ENCODE results near the gene ACBD6. TPM values are rescaled to one million over a fixed set of nuclear protein-coding genes. Genes with fewer than 3 reads are reported as not detected.

ACBD6 gene
- total RNA-seq, 1 donor from 2014 or later, result 49.1 TPM

DNA sequence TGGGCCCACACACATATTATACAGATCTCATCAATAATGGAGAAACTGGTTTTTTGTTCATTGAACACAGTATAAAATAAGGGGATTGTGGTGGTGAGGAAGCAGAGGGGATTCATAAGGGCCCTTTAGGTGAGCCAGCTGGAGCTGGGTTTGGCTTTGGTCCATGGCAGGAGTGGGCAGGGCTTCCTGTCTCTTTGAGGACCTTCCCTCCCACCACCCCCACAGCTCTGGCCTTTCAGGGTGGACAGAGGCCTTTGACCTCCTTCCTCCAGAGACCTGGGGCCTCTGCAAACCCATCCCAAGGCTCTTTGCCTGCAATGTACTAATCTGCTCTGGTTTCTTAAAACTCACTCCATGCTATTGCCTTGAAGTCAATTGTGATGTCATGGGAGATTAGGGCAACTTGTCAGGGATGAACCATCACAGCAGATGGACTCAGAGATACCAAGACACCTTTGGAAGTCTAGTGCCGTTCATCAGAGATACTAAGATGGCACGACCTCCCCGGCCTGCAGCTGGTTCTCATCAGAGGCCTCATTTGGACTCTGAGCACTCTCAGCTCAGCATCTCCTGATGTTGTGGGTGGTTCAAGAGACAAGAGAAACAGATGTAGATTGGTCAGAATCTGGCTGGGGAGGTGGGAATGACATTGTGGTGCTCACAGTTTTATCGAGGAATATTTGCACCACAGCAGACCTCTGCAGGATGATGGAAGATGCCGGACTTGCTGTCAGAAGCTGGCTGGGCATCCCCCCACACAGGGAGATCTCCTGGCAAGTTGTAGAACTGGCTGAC lies 234.4 kb downstream of the ACBD6 start:
- H3K9me3 Mint-ChIP-seq, result no peaks in the 10 kb centered on the region
- peaks cover 5% of the 10 kb centered on the region for H3K36me3 Mint-ChIP-seq
- H3K4me3 Mint-ChIP-seq, result no peak overlapping the region
- H3K27me3 Mint-ChIP-seq, result peaks cover 5% of the 10 kb centered on the region
- H3K4me1 Mint-ChIP-seq (ENCODE audit: unreplicated experiment), result peaks cover 30% of the 10 kb centered on the region
- H3K27ac Mint-ChIP-seq, result peak overlapping the region; percentile 38
- no peak for TF ChIP-seq CTCF (conservative IDR thresholded peaks at IDR 0.05)
- DNase-seq (ENCODE audit: extremely low spot score, unreplicated experiment), result peak; percentile 39

DNA sequence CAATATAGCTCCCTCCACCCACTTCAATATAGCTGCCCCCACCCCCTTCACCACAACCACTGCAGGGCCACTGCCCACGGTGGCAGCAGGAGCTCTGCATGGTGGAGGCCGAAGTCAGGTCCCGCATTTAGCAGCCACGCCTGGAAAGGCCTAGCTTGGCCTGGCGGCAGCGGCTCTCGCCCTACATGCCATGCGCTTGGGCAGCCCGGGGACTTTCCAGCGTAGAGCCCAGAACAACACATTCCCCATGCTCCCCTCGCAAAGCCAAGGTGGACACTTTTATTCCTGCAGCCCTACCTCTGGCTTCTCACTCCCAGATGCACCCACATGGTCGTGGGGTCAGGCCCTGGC lies 235.2 kb downstream of the ACBD6 start:
- Mint-ChIP-seq H3K4me1 (ENCODE audit: unreplicated experiment) (peaks cover 30% of the 10 kb centered on the region), H3K27ac (no peak overlapping the region), H3K27me3 (peaks cover 7% of the 10 kb centered on the region), H3K4me3 (no peak overlapping the region), H3K9me3 (no peaks in the 10 kb centered on the region), H3K36me3 (peaks cover 5% of the 10 kb centered on the region)
- TF ChIP-seq CTCF (conservative IDR thresholded peaks at IDR 0.05), result no peak
- peak; percentile 64 for DNase-seq (ENCODE audit: extremely low spot score, unreplicated experiment)

- Mint-ChIP-seq H3K27ac (no peak overlapping the region), H3K4me1 (ENCODE audit: unreplicated experiment) (peaks cover 30% of the 10 kb centered on the region), H3K4me3 (no peak overlapping the region), H3K9me3 (no peaks in the 10 kb centered on the region), H3K36me3 (peaks cover 5% of the 10 kb centered on the region), H3K27me3 (peaks cover 8% of the 10 kb centered on the region)
- DNase-seq (ENCODE audit: extremely low spot score, unreplicated experiment), result peak; percentile 58
- TF ChIP-seq CTCF (conservative IDR thresholded peaks at IDR 0.05), result no peak
These were observed 235.8 kb downstream of the ACBD6 start for GRCh38 chr1:180266275-180267210.

- no peaks in the 10 kb centered on the region for H3K9me3 Mint-ChIP-seq
- no peak for TF ChIP-seq CTCF (conservative IDR thresholded peaks at IDR 0.05)
- H3K36me3 Mint-ChIP-seq, result peaks cover 3% of the 10 kb centered on the region
- H3K4me1 Mint-ChIP-seq (ENCODE audit: unreplicated experiment), result peaks cover 28% of the 10 kb centered on the region
- H3K27ac Mint-ChIP-seq, result peak overlapping the region; percentile 16
- H3K4me3 Mint-ChIP-seq, result no peak overlapping the region
- H3K27me3 Mint-ChIP-seq, result peaks cover 12% of the 10 kb centered on the region
- DNase-seq (ENCODE audit: extremely low spot score, unreplicated experiment), result no peak
These were observed 236.5 kb downstream of the ACBD6 start for GRCh38 chr1:180265871-180266270.

DNA sequence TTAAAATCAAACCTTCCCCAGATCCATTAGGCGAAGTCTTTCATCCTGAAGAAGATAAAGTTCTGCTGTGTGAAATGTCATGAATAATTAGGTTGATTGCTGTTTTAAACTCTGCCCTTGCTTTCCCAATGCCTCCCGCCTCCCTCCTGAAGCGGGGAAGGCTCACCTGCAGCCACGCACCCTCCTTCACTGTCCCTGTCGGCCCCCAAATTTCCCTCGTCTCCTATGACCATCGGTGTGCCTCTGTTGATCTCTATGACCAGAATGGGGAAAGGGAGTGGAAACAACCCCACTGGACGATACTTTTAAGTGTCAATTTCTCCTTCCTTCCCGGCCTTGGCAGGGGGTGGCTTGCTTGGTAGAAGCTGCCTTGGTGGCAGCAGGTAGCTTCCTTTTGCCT lies 237.2 kb downstream of the ACBD6 start:
- peaks cover 14% of the 10 kb centered on the region for H3K27me3 Mint-ChIP-seq
- no peaks in the 10 kb centered on the region for H3K9me3 Mint-ChIP-seq
- peaks cover 26% of the 10 kb centered on the region for H3K4me1 Mint-ChIP-seq (ENCODE audit: unreplicated experiment)
- H3K4me3 Mint-ChIP-seq, result no peak overlapping the region
- no peaks in the 10 kb centered on the region for H3K36me3 Mint-ChIP-seq
- no peak for DNase-seq (ENCODE audit: extremely low spot score, unreplicated experiment)
- H3K27ac Mint-ChIP-seq, result peak overlapping the region; percentile 16
- no peak for TF ChIP-seq CTCF (conservative IDR thresholded peaks at IDR 0.05)

All from type B pancreatic cell (in vitro differentiated cells).